ENCODE results near the gene TBC1D23. TPM values are rescaled to one million over a fixed set of nuclear protein-coding genes. Genes with fewer than 3 reads are reported as not detected.

Gene TBC1D23
- total and polyA plus RNA-seq, 2 of the 13 experiments (the other 11 are each of a cell fraction or from before 2014, with no cell fraction given), result 28.7 to 35.4 TPM

DNA sequence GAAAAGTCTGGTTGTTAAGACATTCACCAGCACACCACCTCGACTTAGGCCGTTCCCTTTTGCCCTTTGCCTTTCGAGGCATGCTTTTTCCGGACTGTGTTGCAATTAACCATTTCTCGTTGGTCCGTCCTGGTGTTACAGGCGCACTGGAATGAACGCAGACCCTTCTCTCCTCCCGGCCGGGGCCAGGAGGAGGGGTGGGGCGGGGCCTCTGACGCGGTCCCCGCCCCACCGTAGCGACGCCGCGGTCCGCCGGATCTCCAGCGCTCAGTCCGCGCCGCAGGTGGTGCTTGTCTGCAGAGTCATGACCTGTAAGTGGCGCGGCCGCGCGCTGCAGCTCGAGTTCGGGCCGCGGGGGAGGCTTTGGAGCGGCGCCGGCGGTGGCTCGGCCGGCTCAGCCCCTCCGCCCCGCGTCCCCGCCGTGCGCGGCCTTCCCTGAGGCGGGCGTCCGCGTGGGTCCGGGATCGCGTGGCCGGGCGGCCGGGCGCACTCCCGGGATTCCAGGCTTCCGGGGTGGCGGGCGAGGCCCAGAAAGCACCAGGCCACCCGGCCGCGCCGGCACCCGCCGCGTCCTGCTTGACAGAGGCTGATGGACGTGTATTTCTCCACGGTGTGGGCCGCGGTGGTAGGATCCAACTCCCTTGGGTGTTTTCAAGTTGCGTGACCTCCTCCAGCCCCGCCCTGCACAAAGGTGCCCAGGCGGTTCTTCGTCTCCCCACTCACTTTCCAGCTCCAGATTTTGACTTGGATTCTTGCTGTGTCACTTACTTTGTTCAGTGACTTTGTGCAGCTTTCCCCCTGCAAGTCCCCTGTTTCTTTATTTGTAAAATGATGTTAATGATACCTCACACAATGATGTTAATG lies 73.9 kb downstream of the TBC1D23 start, which contains the start of gene NIT2 (continued):
- TF ChIP-seq POGZ (CRISPR knock-in tag; IDR thresholded peaks at IDR 0.05) (0 out of 2 replicates have a peak, but pooled peaks have one; percentile 44), ZNF367 (CRISPR knock-in tag; IDR thresholded peaks at IDR 0.05; ENCODE audit: borderline replicate concordance) (peak; percentile 75; the same call in 1 of the 2 replicates), ZNF329 (CRISPR knock-in tag; IDR thresholded peaks at IDR 0.05; ENCODE audit: low read depth) (no peak), ZNF33B (CRISPR knock-in tag; IDR thresholded peaks at IDR 0.05) (peak; percentile 65; the same call in 1 of the 2 replicates), STAT5B (CRISPR knock-in tag; IDR thresholded peaks at IDR 0.05) (no peak), ZNF382 (CRISPR knock-in tag; IDR thresholded peaks at IDR 0.05; ENCODE audit: borderline replicate concordance) (no peak), THAP9 (CRISPR knock-in tag; IDR thresholded peaks at IDR 0.05; ENCODE audit: borderline replicate concordance) (no peak), DMAP1 (CRISPR knock-in tag; IDR thresholded peaks at IDR 0.05) (peak; percentile 74; the same call in 1 of the 2 replicates), ERF (CRISPR knock-in tag; IDR thresholded peaks at IDR 0.05) (peak; percentile 61; the same call in 1 of the 2 replicates), ZNF224 (CRISPR knock-in tag; IDR thresholded peaks at IDR 0.05) (no peak), CTCF (CRISPR knock-in tag; IDR thresholded peaks at IDR 0.05) (0 out of 2 replicates have a peak, but pooled peaks have one; percentile 17), CHD4 (IDR thresholded peaks at IDR 0.05; ENCODE audit: borderline replicate concordance, low read length) (no peak), DNMT1 (CRISPR knock-in tag; IDR thresholded peaks at IDR 0.05) (0 out of 2 replicates have a peak, but pooled peaks have one; percentile 38), GATAD2A (CRISPR knock-in tag; IDR thresholded peaks at IDR 0.05) (peak; percentile 62)
- TF ChIP-seq, protein P1, sequence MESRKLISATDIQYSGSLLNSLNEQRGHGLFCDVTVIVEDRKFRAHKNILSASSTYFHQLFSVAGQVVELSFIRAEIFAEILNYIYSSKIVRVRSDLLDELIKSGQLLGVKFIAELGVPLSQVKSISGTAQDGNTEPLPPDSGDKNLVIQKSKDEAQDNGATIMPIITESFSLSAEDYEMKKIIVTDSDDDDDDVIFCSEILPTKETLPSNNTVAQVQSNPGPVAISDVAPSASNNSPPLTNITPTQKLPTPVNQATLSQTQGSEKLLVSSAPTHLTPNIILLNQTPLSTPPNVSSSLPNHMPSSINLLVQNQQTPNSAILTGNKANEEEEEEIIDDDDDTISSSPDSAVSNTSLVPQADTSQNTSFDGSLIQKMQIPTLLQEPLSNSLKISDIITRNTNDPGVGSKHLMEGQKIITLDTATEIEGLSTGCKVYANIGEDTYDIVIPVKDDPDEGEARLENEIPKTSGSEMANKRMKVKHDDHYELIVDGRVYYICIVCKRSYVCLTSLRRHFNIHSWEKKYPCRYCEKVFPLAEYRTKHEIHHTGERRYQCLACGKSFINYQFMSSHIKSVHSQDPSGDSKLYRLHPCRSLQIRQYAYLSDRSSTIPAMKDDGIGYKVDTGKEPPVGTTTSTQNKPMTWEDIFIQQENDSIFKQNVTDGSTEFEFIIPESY (CRISPR knock-in tag; IDR thresholded peaks at IDR 0.05), result peak; percentile 26; the same call in 1 of the 2 replicates
- TF ChIP-seq, protein P2, sequence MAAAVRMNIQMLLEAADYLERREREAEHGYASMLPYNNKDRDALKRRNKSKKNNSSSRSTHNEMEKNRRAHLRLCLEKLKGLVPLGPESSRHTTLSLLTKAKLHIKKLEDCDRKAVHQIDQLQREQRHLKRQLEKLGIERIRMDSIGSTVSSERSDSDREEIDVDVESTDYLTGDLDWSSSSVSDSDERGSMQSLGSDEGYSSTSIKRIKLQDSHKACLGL (CRISPR knock-in tag; IDR thresholded peaks at IDR 0.05), result no peak

Data from HepG2 (cell line).